KOPT-K1 (cell line): ENCODE measurements around the gene MEIOC.
"Not testable (repeated sequence)": the region's sequence is repeated elsewhere in the genome, so short reads cannot be mapped to it uniquely, and the experiment has no call there.

Experiments used
- H3K27ac ChIP-seq: fragments of 200-600 bp; sonication (generic); 2 replicates; pipeline ENCODE4 v1.5.1; 2016; ENCODE audit warnings: antibody characterized with exemption, mild to moderate bottlenecking, low read depth, low read length; ENCODE audit not compliant: poor library complexity, severe bottlenecking
- H3K36me3 ChIP-seq: fragments of 200-600 bp; sonication (generic); 2 replicates; pipeline ENCODE4 v1.5.1; 2017; ENCODE audit warnings: antibody characterized with exemption, mild to moderate bottlenecking, low read length, moderate library complexity; ENCODE audit not compliant: insufficient read depth
- H3K9me3 ChIP-seq: fragments of 200-600 bp; sonication (generic); 2 replicates; pipeline ENCODE4 v1.5.1; 2017; ENCODE audit warnings: antibody characterized with exemption, low read length, mild to moderate bottlenecking; ENCODE audit not compliant: insufficient read depth, poor library complexity, severe bottlenecking

MEIOC gene

DNA sequence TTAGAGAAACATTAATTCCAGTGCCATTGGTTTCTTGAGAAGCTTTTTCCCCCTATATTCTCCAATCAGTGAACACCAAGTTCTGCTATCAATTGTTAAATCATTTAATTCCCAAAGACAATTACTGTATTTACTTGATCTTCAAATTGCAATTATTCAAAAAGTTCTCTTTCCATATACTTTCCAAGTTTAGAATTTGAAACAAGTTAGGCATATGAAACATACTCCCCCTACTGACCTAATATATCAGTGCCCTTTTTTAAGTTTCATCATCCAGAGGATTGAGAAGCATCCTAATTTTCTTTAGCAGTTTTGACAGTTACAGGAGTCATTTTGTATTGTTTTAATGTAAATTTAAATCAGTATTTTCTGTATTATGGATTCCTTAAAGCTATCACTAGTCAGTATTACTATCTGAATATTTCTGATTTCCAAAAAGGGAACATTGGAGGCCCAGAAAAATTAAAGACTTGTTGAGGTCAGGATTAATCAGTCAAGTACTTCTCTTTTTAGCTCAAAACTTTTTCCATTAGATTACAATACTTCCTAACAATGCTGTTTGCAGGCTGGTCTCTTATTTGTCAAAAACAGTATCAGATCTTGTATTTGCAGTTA is 16.3 kb downstream of the MEIOC start:
- H3K9me3 ChIP-seq: no peaks in the 10 kb centered on the region
- 0 out of 2 replicates have a peak, but pooled peaks cover 1% of the 10 kb centered on the region for H3K36me3 ChIP-seq
- no peak overlapping the region for H3K27ac ChIP-seq

DNA sequence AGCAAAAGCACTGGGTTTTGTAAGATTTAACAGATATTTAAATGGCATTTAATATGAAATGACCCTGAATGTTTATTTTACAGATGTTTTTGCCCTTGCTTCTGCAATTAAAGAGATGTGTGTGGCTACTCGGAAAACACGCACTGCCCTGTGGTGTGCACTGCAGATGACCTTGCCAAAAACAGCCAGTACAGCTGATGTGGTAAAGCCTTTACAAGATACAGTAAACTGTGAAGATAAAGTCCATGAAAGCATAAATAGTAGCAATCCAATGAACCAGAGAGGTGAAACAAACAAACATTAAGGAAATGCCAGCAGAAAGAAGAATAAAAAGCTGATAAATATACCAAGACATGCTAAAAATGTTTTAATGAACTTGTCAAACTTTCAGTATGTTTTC is 17.6 kb downstream of the MEIOC start:
- H3K9me3 ChIP-seq: no peaks in the 10 kb centered on the region
- no peak overlapping the region for H3K27ac ChIP-seq
- H3K36me3 ChIP-seq: peaks cover 13% of the 10 kb centered on the region; the same call in 1 of the 2 replicates

DNA sequence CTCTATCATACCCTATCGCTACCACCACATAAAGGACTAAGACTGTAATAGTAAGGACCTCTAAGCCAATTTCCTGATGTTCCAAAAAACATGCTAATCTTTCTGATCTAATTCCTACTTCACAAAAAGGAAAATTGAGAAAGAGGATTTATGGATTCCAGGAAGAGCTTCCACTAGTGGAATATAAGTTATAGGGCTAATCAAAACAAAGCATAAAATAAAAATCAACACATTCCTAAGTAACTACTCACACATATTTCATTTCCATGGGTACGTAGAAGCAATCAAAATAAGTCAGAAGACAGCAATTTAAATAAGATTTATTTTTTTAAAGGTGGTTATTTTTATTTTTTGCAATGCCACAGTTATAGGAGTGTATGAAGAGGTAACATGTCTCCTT is 20.9 kb downstream of the MEIOC start:
- peaks cover 37% of the 10 kb centered on the region for H3K36me3 ChIP-seq
- no peak overlapping the region for H3K27ac ChIP-seq
- H3K9me3 ChIP-seq: no peaks in the 10 kb centered on the region

DNA sequence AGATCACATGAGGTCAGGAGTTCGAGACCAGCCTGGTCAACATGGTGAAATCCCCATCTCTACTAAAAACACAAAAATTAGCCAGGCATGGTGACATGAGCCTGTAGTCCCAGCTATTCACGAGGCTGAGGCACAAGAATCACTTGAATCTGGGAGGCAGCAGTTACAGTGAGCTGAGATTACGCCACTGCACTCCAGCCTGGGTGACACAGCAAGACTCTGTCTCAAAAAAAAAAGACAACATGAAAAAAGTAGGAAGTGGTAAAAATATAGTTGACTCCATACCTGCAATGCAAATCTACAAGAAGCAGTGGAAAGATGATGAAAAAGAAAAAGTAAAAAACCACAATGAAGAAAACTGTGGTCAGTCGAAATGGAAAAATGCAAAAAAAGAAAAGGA is 27.0 kb downstream of the MEIOC start:
- H3K36me3 ChIP-seq: peaks cover 66% of the 10 kb centered on the region
- H3K27ac ChIP-seq, H3K9me3 ChIP-seq: not testable (repeated sequence)

DNA sequence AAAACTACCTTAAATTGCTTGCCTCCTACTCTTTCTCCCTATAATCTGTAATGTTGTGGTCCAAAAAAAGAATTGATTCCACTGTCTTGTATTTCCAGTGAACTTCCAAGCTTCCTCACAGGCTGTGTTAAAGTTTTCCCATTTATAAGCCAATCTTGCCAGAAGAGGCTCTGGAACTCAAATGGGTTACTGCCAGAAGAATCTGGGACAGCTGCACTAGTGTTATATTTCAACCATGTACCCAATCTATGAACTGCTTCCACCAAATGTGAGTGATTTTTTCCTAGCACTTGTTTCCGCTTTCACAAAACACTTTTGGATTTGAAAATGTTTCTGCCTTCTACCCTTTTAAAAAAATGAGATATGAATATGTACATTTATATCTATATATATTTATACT is 31.5 kb downstream of the MEIOC start:
- peaks cover 30% of the 10 kb centered on the region for H3K36me3 ChIP-seq
- H3K27ac ChIP-seq: no peak overlapping the region
- no peaks in the 10 kb centered on the region for H3K9me3 ChIP-seq

DNA sequence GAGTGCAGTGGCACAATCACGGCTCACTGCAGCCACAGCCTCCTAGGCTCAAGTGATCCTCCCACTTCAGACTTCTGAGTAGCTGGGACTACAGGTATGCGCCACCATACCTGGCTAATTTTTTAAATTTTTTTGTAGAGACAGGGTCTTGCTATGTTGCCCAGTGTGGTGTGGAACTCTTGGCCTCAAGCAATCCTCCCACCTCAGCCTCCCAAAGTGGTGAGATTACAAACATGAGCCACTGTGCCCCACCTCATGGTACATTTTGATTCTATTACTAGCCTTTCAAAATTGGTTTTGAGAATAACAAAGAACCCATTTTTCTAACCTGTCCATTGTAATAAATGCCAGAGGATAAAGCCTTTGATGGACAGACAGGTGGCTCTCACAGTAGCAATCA is 31.9 kb downstream of the MEIOC start:
- Histone ChIP-seq H3K9me3 (no peaks in the 10 kb centered on the region), H3K36me3 (peaks cover 25% of the 10 kb centered on the region), H3K27ac (no peak overlapping the region)

DNA sequence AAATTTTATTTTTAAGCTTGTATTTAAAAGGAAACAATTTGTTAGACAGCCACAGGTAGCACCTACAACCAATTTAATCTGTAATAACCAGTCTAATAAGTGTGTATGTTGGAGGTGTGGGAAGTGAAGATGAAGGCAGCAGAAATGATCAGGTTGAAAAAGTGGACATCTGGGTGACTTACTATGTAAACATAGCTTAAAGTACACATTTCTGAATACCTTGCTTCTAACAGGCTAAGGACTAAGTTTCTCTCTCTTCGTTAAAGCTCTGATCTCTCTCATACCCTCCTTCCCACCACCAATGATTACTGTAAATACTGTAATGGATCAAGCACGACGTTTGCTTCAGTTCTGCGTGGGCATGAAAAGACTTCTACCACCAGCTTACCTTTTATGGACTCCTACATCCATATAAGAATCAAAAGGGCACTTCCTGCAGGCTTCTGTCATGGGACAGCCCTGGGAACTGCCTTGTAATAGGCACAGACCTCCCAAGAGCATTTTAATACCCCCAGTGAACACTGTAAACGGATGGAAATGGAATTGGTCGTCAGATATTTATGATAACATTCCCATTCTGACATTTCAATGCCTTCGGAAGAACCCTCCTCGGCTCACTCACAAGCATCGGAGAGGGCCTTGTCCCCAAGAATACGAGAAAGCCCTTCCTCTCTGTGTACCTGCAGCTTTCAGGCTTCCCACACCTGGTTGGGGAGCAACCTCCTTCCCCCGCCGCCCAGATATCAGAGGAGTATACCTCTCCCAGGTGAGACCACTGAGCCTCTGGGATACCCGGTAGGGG is 32.6 kb downstream of the MEIOC start:
- Histone ChIP-seq H3K27ac (peak overlapping the region; percentile 76), H3K9me3 (no peaks in the 10 kb centered on the region), H3K36me3 (peaks cover 18% of the 10 kb centered on the region; the same call in 1 of the 2 replicates)

DNA sequence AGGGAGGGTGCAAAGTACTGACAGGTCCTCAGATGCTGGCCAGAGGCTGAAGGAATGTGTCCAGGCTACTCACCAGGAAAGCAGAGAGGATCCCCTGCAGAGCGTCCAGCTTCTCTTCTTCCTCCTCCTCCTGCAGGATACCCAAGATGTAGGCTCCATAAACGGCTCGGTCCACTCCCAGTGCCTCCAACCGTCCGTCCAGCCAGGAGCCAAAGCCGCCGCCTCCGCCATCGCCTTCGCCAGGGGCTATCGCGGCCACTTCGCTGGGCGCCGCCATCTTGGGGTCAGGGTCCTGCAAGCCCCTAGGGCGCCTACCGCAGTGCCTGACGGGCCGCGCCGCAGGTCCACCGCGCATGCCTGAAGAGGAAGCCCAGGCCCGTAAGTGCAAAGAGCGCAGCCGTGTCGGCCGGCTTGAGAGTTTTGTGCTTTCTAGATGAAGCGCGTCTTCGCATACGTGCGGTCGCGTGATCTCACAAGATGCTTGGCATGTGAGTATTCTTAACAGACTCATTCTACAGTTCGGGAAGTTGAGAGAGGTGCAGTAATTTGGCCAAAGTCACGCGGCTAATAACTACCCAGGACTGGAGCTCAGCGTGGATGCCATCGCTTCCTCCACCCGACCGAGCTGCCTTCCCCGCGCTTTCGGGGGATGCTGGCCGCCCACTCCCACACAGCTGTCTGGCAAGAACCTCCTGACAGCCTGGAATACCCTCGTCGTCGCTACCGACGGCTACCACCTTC is 33.4 kb downstream of the MEIOC start, which contains the start of gene CCDC43:
Gene CCDC43, minus strand, starts transcription at position 300 of the 741 bp plus-strand sequence. Its CDS starts 23 bp downstream, at position 277.
- H3K36me3 ChIP-seq: peaks cover 17% of the 10 kb centered on the region; the same call in 1 of the 2 replicates
- H3K9me3 ChIP-seq: no peaks in the 10 kb centered on the region
- peak within 1 kb of the TSS; percentile 76 for H3K27ac ChIP-seq

DNA sequence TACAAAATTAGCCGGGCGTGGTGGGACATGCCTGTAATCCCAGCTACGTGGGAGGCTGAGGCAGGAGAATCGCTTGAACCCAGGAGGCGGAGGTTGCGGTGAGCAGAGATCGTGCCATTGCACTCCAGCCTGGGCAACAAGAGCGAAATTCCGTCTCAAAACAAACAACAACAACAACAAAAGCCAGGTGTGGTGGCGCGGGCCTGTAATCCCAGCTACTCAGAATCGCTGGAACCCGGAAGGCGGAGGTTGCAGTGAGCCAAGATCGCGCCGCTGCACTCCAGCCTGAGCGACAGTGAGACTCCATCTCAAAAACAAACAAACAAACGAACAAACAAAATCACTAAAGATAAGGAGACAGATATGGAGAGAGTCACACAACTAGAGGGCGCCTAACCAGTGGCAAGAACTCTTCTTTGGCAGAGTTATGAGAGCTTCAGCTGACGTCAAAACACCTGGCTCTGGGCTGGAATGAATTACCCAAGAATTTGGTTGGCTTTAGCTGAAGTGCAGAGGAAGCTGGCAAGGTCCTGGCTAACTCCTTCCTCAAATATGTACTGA is 34.6 kb downstream of the MEIOC start:
- peaks cover 17% of the 10 kb centered on the region; the same call in 1 of the 2 replicates for H3K36me3 ChIP-seq
- H3K9me3 ChIP-seq, H3K27ac ChIP-seq: not testable (repeated sequence)

DNA sequence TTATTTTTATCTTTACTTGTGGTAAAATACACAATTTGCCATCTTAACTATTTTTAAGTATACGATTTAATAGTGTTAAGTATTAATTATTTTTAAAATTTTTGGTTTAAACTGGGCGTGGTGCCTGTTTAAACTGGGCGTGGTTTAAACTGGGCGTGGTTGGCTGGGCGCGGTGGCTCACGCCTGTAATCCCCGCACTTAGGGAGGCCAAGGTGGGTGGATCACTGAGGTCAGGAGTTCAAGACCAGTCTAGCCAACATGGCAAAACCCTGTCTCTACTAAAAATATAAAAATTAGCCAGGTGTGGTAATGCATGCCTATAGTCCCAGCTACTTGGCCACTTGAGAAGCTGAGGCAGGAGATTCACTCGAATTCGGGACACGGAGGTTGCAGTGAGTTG is 37.3 kb downstream of the MEIOC start:
- H3K27ac ChIP-seq: no peak overlapping the region
- H3K36me3 ChIP-seq: no peaks in the 10 kb centered on the region

DNA sequence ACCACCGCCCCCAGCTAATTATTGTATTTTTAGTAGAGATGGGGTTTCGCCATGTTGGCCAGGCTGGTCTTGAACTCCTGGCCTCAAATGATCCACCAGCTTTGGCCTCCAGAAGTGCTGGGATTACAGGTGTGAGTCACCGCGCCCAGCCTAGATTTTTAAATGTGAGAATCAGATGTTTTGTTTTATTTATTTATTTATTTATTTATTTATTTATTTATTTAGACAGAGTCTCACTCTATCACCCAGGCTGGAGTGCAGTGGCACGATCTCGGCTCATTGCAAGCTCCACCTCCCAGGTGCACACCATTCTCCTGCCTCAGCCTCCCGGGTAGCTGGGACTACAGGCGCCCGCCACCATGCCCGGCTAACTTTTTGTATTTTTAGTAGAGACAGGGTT is 44.0 kb downstream of the MEIOC start:
- H3K27ac ChIP-seq, H3K9me3 ChIP-seq, H3K36me3 ChIP-seq: not testable (repeated sequence)

More for the DNA sequence above, 37.3 kb downstream of the MEIOC start:
- H3K9me3 ChIP-seq: no peaks in the 10 kb centered on the region

DNA sequence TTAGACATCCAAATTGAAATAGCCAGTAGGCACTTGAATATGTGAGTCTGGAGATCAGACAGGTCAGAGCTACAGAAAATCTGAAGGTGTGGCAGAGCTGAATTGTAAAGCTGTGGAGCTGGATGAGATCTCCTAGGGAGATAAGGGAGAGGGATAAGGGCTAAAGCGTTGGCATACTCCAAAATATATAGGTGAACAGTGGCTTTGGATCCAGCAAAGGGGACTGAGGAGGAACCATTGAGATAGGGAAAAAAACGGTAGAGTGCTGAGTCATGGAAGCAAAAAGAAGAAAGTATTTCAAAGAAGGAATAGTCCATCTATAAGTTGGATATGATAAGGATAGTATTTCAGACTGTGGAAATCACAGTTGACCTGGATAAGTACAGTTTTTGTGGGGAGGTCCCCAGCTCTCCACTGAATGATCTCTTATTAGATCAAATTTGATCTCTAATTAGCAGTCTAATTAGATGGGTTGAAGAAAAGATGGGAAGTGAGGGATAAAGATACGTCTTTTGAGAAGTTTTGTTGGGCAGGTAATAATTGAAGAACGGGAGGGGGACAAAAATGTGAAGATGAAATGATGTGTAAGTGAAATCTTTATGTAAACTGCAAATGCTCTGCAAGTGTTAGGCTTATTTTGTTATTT is 51.6 kb downstream of the MEIOC start:
- Histone ChIP-seq H3K9me3 (no peaks in the 10 kb centered on the region), H3K36me3 (0 out of 2 replicates have a peak, but pooled peaks cover 8% of the 10 kb centered on the region), H3K27ac (peak overlapping the region; percentile 87)

DNA sequence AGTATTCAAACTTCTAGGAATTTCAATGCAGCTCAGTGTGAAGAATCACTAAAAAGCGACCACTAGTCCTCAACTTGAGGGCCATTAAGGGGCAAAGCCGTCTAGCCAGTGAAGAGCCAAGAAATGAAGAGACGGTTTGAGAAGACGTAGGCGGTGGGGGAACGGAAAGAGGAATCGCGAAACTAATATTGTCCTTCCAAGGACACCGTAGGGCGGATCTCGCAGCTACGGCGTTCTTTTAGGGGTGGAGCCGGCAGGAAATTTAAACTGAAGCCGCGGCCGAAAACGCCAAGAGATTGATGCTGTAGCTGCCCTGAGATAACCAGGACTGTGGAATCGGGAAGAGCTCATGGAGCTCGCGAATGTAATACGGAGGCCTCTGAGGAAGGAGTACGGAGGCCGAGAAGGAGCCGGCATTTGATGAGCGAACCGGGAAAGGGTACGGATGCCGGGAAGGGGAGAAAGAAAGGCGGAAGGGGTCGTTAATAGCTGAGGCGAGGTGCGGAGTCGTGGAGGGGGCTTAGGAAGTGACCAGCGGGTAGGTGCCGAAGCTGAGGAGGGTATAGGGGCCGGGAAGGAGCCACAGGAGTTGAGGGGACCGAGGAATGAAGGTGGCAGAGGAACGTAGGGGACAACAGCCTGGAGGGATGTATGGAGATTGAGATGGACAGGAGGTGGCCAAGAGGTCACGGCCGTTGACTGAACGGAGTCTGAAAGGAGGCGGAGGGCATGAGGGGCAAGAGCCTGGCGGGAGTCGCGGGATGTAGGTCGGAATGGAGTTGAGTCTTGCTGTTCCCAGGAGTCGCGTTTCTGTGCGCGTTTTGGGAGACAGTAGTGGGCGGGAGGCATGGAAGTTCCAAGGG is 52.4 kb downstream of the MEIOC start, which contains the start of gene DBF4B:
Gene DBF4B, plus strand, starts transcription at position 265 of the 863 bp plus-strand sequence. Its CDS starts 156 bp downstream, at position 421.
- H3K36me3 ChIP-seq: peaks cover 14% of the 10 kb centered on the region; the same call in 1 of the 2 replicates
- H3K9me3 ChIP-seq: no peaks in the 10 kb centered on the region
- peak within 1 kb of the TSS; percentile 87 for H3K27ac ChIP-seq

DNA sequence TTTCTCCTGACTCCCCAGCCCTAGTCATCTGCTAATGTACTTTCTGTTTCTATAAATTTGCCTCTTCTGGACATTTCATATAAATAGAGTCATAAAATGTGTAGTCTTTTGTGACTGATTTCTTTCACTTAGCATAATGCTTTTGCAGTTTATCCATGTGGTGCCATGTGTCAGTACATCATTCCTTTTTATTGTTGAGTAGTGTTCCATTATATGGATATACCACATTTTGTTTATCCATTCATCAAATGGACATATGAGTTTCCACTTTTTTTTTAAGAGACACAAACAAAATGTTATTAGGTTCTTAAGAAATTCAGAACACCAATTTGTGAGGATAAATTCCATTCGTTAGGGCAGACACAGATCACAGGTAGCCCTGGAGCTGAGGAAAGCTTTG is 63.2 kb downstream of the MEIOC start:
- no peaks in the 10 kb centered on the region for H3K9me3 ChIP-seq
- H3K27ac ChIP-seq: no peak overlapping the region
- H3K36me3 ChIP-seq: peaks cover 69% of the 10 kb centered on the region
